GM12872 (cell line): Measurements from ENCODE around the gene ARHGAP10.

ENCODE experiments used
- CTCF ChIP-seq: IDR thresholded peaks from 3 replicates; pipeline ENCODE4 v1.5.1; 2011; ENCODE audit warnings: low read depth, mild to moderate bottlenecking, low read length, moderate library complexity; ENCODE audit not compliant: insufficient read depth

ARHGAP10 gene

GRCh38 chr4:148108766-148109165, 376.9 kb downstream of the ARHGAP10 start:
- no peak for TF ChIP-seq CTCF

- TF ChIP-seq CTCF = no peak
Observed at GRCh38 chr4:148109216-148109615, 377.3 kb downstream of the ARHGAP10 start.

- TF ChIP-seq CTCF = no peak
Observed at GRCh38 chr4:148110169-148110568, 378.3 kb downstream of the ARHGAP10 start.

- no peak for TF ChIP-seq CTCF
Observed at GRCh38 chr4:148112231-148112982, 380.5 kb downstream of the ARHGAP10 start.

GRCh38 chr4:148114436-148114835, 382.5 kb downstream of the ARHGAP10 start:
- TF ChIP-seq CTCF = no peak

GRCh38 chr4:148116264-148116663, 384.4 kb downstream of the ARHGAP10 start:
- no peak for TF ChIP-seq CTCF

- no peak for TF ChIP-seq CTCF
Observed at GRCh38 chr4:148116969-148117368, 385.1 kb downstream of the ARHGAP10 start.
